ENCODE data around the gene PDCD6IP.

Gene PDCD6IP

GRCh38 chr3:33787328-33788009 lies 11.0 kb upstream of the PDCD6IP start:
- Histone ChIP-seq H3K4me1 (ENCODE audit: low read depth, poor library complexity, severe bottlenecking) (no peaks in the 10 kb centered on the region), H3K27me3 (ENCODE audit: insufficient read depth, low read depth) (no peaks in the 10 kb centered on the region), H2AFZ (ENCODE audit: low read depth) (peak overlapping the region; percentile 22), H3K9ac (no peak overlapping the region), H3K4me2 (peak overlapping the region; percentile 36; the same call in 1 of the 2 replicates), H3K79me2 (ENCODE audit: insufficient read depth, low read depth) (no peaks in the 10 kb centered on the region), H4K20me1 (ENCODE audit: insufficient read depth) (no peaks in the 10 kb centered on the region), H3K36me3 (ENCODE audit: insufficient read depth) (no peaks in the 10 kb centered on the region), H3K4me3 (IDR thresholded peaks at IDR 0.05; ENCODE audit: insufficient read depth, low read depth, low read length) (no peak overlapping the region), H3K27ac (no peak overlapping the region)
- TF ChIP-seq CTCF (conservative IDR thresholded peaks at IDR 0.05; ENCODE audit: low read depth, low read length), result peak; percentile 71

- Histone ChIP-seq H3K4me3 (IDR thresholded peaks at IDR 0.05; ENCODE audit: insufficient read depth, low read depth, low read length) (no peak overlapping the region), H3K36me3 (ENCODE audit: insufficient read depth) (no peaks in the 10 kb centered on the region), H3K9ac (no peak overlapping the region), H3K27me3 (ENCODE audit: insufficient read depth, low read depth) (no peaks in the 10 kb centered on the region), H4K20me1 (ENCODE audit: insufficient read depth) (no peaks in the 10 kb centered on the region), H3K27ac (no peak overlapping the region), H3K4me1 (ENCODE audit: low read depth, poor library complexity, severe bottlenecking) (no peaks in the 10 kb centered on the region), H2AFZ (ENCODE audit: low read depth) (no peak overlapping the region), H3K4me2 (no peak overlapping the region), H3K79me2 (ENCODE audit: insufficient read depth, low read depth) (no peaks in the 10 kb centered on the region)
- TF ChIP-seq CTCF (conservative IDR thresholded peaks at IDR 0.05; ENCODE audit: low read depth, low read length), result no peak
These were observed 9.1 kb upstream of the PDCD6IP start for GRCh38 chr3:33789183-33789954.

- H3K27ac ChIP-seq, result no peak overlapping the region
- H3K4me3 ChIP-seq (IDR thresholded peaks at IDR 0.05; ENCODE audit: insufficient read depth, low read depth, low read length), result no peak overlapping the region
- TF ChIP-seq CTCF (conservative IDR thresholded peaks at IDR 0.05; ENCODE audit: low read depth, low read length), result no peak
- no peaks in the 10 kb centered on the region for H3K36me3 ChIP-seq (ENCODE audit: insufficient read depth)
- no peaks in the 10 kb centered on the region for H3K27me3 ChIP-seq (ENCODE audit: insufficient read depth, low read depth)
- H3K9ac ChIP-seq, result no peak overlapping the region
- H2AFZ ChIP-seq (ENCODE audit: low read depth), result no peak overlapping the region
- H3K4me1 ChIP-seq (ENCODE audit: low read depth, poor library complexity, severe bottlenecking), result no peaks in the 10 kb centered on the region
- H4K20me1 ChIP-seq (ENCODE audit: insufficient read depth), result no peaks in the 10 kb centered on the region
- H3K4me2 ChIP-seq, result no peak overlapping the region
- H3K79me2 ChIP-seq (ENCODE audit: insufficient read depth, low read depth), result no peaks in the 10 kb centered on the region
These were observed 8.3 kb upstream of the PDCD6IP start for GRCh38 chr3:33790091-33790490.

GRCh38 chr3:33791477-33792166 lies 6.8 kb upstream of the PDCD6IP start:
- H4K20me1 ChIP-seq (ENCODE audit: insufficient read depth), result no peaks in the 10 kb centered on the region
- no peak overlapping the region for H3K4me2 ChIP-seq
- no peak overlapping the region for H3K27ac ChIP-seq
- no peak overlapping the region for H2AFZ ChIP-seq (ENCODE audit: low read depth)
- H3K4me1 ChIP-seq (ENCODE audit: low read depth, poor library complexity, severe bottlenecking), result no peaks in the 10 kb centered on the region
- H3K4me3 ChIP-seq (IDR thresholded peaks at IDR 0.05; ENCODE audit: insufficient read depth, low read depth, low read length), result no peak overlapping the region
- no peak overlapping the region for H3K9ac ChIP-seq
- H3K36me3 ChIP-seq (ENCODE audit: insufficient read depth), result no peaks in the 10 kb centered on the region
- TF ChIP-seq CTCF (conservative IDR thresholded peaks at IDR 0.05; ENCODE audit: low read depth, low read length), result no peak
- H3K27me3 ChIP-seq (ENCODE audit: insufficient read depth, low read depth), result no peaks in the 10 kb centered on the region
- no peaks in the 10 kb centered on the region for H3K79me2 ChIP-seq (ENCODE audit: insufficient read depth, low read depth)
